Fibroblast of peridontal ligament (primary cell): ENCODE results near the gene OOSP4B.
"Not testable (repeated sequence)": the region's sequence is repeated elsewhere in the genome, so short reads cannot be mapped to it uniquely, and the experiment has no call there.

Experiments used
- DNase-seq: peaks from one replicate; pipeline ENCODE4 v3.0.0-alpha.2; 2010; ENCODE audit errors: extremely low read depth

Gene OOSP4B

GRCh38 chr11:60016881-60017280 lies at the start of gene OOSP4B:
Gene OOSP4B (plus strand): TSS chr11:60017181.
- no peak for DNase-seq

- no peak for DNase-seq
Measured at GRCh38 chr11:59967677-59968394, 49.1 kb upstream of the OOSP4B start.

GRCh38 chr11:59968395-59968783 lies 48.6 kb upstream of the OOSP4B start:
- no peak for DNase-seq

- no peak for DNase-seq
Measured at GRCh38 chr11:59973097-59973496, 43.9 kb upstream of the OOSP4B start.

GRCh38 chr11:59981106-59981770 lies 35.7 kb upstream of the OOSP4B start:
- DNase-seq, result no peak

GRCh38 chr11:59982037-59982436 lies 34.9 kb upstream of the OOSP4B start:
- not testable (repeated sequence) for DNase-seq

- no peak for DNase-seq
Measured at GRCh38 chr11:59983212-59983611, 33.8 kb upstream of the OOSP4B start.

- DNase-seq, result no peak
Measured at GRCh38 chr11:59984368-59984767, 32.6 kb upstream of the OOSP4B start.

GRCh38 chr11:59990421-59990820 lies 26.6 kb upstream of the OOSP4B start:
- DNase-seq, result no peak

- DNase-seq, result no peak
Measured at GRCh38 chr11:59992425-59992824, 24.6 kb upstream of the OOSP4B start.

GRCh38 chr11:59997800-59998199 lies 19.2 kb upstream of the OOSP4B start:
- no peak for DNase-seq

GRCh38 chr11:59999691-60000090 lies 17.3 kb upstream of the OOSP4B start:
- DNase-seq, result no peak

GRCh38 chr11:60003729-60004128 lies 13.3 kb upstream of the OOSP4B start:
- no peak for DNase-seq

GRCh38 chr11:60005360-60005759 lies 11.6 kb upstream of the OOSP4B start:
- no peak for DNase-seq

GRCh38 chr11:60018058-60018457 lies 1.1 kb downstream of the OOSP4B start:
- no peak for DNase-seq

- DNase-seq, result not testable (repeated sequence)
Measured at GRCh38 chr11:60020376-60020775, 3.4 kb downstream of the OOSP4B start.

- DNase-seq, result no peak
Measured at GRCh38 chr11:60029015-60029632, 12.1 kb downstream of the OOSP4B start.

GRCh38 chr11:60040109-60040508 lies 23.1 kb downstream of the OOSP4B start, which contains the start of gene OOSP2:
Gene OOSP2 (plus strand): TSS chr11:60040409. CDS start chr11:60040460, 51 bp downstream.
- DNase-seq, result no peak

GRCh38 chr11:60050422-60050821 lies 33.4 kb downstream of the OOSP4B start:
- DNase-seq, result not testable (repeated sequence)

GRCh38 chr11:60050839-60051238 lies 33.9 kb downstream of the OOSP4B start:
- DNase-seq, result not testable (repeated sequence)

GRCh38 chr11:60056349-60056969 lies 39.5 kb downstream of the OOSP4B start, which contains the start of gene MS4A3:
Gene MS4A3 (plus strand): TSS chr11:60056665. CDS start chr11:60061161, 4,496 bp downstream.
- no peak for DNase-seq

GRCh38 chr11:60059052-60059451 lies 42.1 kb downstream of the OOSP4B start:
- DNase-seq, result no peak
